H9 (cell line): ENCODE data around the gene HPCAL4. TPM values are rescaled to one million over a fixed set of nuclear protein-coding genes. Genes with fewer than 3 reads are reported as not detected.

Experiments used
- DNase-seq: peaks from one replicate; pipeline ENCODE4 v3.0.0-alpha.2; 2017
- H2AFZ ChIP-seq: one replicate; pipeline ENCODE4 v1.6.1; 2013; ENCODE audit warnings: mild to moderate bottlenecking, low read length, control low read depth, moderate library complexity
- H2AK5ac ChIP-seq: 2 replicates; pipeline ENCODE4 v1.6.1; 2013; ENCODE audit warnings: low read length, control low read depth, mixed read lengths; ENCODE audit not compliant: insufficient read length
- H2BK120ac ChIP-seq: one replicate; pipeline ENCODE4 v1.6.1; 2013; ENCODE audit warnings: low read depth, mild to moderate bottlenecking, low read length, control low read depth, inconsistent platforms; ENCODE audit not compliant: poor library complexity, severe bottlenecking
- H2BK12ac ChIP-seq: 2 replicates; pipeline ENCODE4 v1.6.1; 2013; ENCODE audit warnings: low read length, control low read depth, mixed read lengths, low read depth; ENCODE audit not compliant: insufficient read length
- H2BK15ac ChIP-seq: 2 replicates; pipeline ENCODE4 v1.6.1; 2013; ENCODE audit warnings: low read depth, low read length, control low read depth
- H2BK20ac ChIP-seq: one replicate; pipeline ENCODE4 v1.6.1; 2013; ENCODE audit warnings: low read depth, mild to moderate bottlenecking, low read length, control low read depth, inconsistent platforms; ENCODE audit not compliant: poor library complexity, severe bottlenecking
- H2BK5ac ChIP-seq: 2 replicates; pipeline ENCODE4 v1.6.1; 2013; ENCODE audit warnings: low read length, control low read depth, mixed read lengths; ENCODE audit not compliant: insufficient read length
- H3K14ac ChIP-seq: 2 replicates; pipeline ENCODE4 v1.6.1; 2013; ENCODE audit warnings: low read length, control low read depth; ENCODE audit not compliant: insufficient read depth
- H3K18ac ChIP-seq: 2 replicates; pipeline ENCODE4 v1.6.1; 2013; ENCODE audit warnings: low read depth, mild to moderate bottlenecking, mixed read lengths, low read length, control low read depth; ENCODE audit not compliant: insufficient read length
- H3K23ac ChIP-seq: 2 replicates; pipeline ENCODE4 v1.6.1; 2013; ENCODE audit warnings: low read length, control low read depth, mixed read lengths, low read depth; ENCODE audit not compliant: insufficient read length
- H3K23me2 ChIP-seq: 2 replicates; pipeline ENCODE4 v1.6.1; 2013; ENCODE audit warnings: low read depth, mild to moderate bottlenecking, mixed read lengths, low read length, control low read depth; ENCODE audit not compliant: insufficient read length, poor library complexity, severe bottlenecking
- H3K27ac ChIP-seq: 2 replicates; pipeline ENCODE4 v1.5.1; 2013; ENCODE audit warnings: low read length, control low read depth, mixed read lengths, low read depth; ENCODE audit not compliant: insufficient read length
- H3K27me3 ChIP-seq: 2 replicates; pipeline ENCODE4 v1.6.1; 2013; ENCODE audit warnings: low read length, control low read depth, inconsistent platforms; ENCODE audit not compliant: insufficient read depth
- H3K4ac ChIP-seq: 2 replicates; pipeline ENCODE4 v1.6.1; 2013; ENCODE audit warnings: low read depth, mild to moderate bottlenecking, control low read depth, inconsistent platforms, low read length, moderate library complexity
- H3K4me1 ChIP-seq: 2 replicates; pipeline ENCODE4 v1.6.1; 2013; ENCODE audit warnings: low read length, control low read depth, inconsistent platforms; ENCODE audit not compliant: insufficient read depth
- H3K4me2 ChIP-seq: 2 replicates; pipeline ENCODE4 v1.6.1; 2013; ENCODE audit warnings: low read length, control low read depth, mixed read lengths; ENCODE audit not compliant: insufficient read length, insufficient read depth
- H3K56ac ChIP-seq: 2 replicates; pipeline ENCODE4 v1.6.1; 2013; ENCODE audit warnings: low read depth, mild to moderate bottlenecking, mixed read lengths, low read length, control low read depth; ENCODE audit not compliant: insufficient read length
- H3K79me1 ChIP-seq: 2 replicates; pipeline ENCODE4 v1.6.1; 2013; ENCODE audit warnings: low read depth, mild to moderate bottlenecking, moderate library complexity, low read length, control low read depth, inconsistent platforms; ENCODE audit not compliant: insufficient read depth, poor library complexity, severe bottlenecking
- H3K79me2 ChIP-seq: 2 replicates; pipeline ENCODE4 v1.6.1; 2013; ENCODE audit warnings: low read length, control low read depth, inconsistent platforms; ENCODE audit not compliant: insufficient read depth
- H3K9ac ChIP-seq: 2 replicates; pipeline ENCODE4 v1.6.1; 2013; ENCODE audit warnings: low read length, control low read depth, mixed read lengths; ENCODE audit not compliant: insufficient read length; ENCODE audit errors: extremely low read depth
- H3K9me3 ChIP-seq: one replicate; pipeline ENCODE4 v1.6.1; 2013; ENCODE audit warnings: low read depth, low read length, inconsistent platforms; ENCODE audit not compliant: control insufficient read depth
- H3T11ph ChIP-seq: one replicate; pipeline ENCODE4 v1.6.1; 2013; ENCODE audit warnings: mild to moderate bottlenecking, low read length, control low read depth, inconsistent platforms
- H4K20me1 ChIP-seq: one replicate; pipeline ENCODE4 v1.6.1; 2013; ENCODE audit not compliant: control insufficient read depth, insufficient read length, insufficient read depth
- H4K5ac ChIP-seq: 2 replicates; pipeline ENCODE4 v1.6.1; 2013; ENCODE audit warnings: low read depth, mild to moderate bottlenecking, mixed read lengths, low read length, control low read depth; ENCODE audit not compliant: insufficient read length
- H4K8ac ChIP-seq: replicated peaks from 2 replicates; pipeline ENCODE4 v1.6.1; 2013; ENCODE audit warnings: low read length, control low read depth, mixed read lengths, low read depth; ENCODE audit not compliant: insufficient read length
- H4K91ac ChIP-seq: 2 replicates; pipeline ENCODE4 v1.6.1; 2013; ENCODE audit warnings: low read depth, mild to moderate bottlenecking, moderate library complexity, mixed read lengths, low read length, control low read depth; ENCODE audit not compliant: insufficient read length
- H3K27ac Mint-ChIP-seq, 3 experiments: 2 replicates in 2 of 3; 3 replicates in 1 of 3; pipeline ENCODE4 v1.8.0; 2020 to 2021; ENCODE audit warnings: mixed read lengths in 3 of 3, mild to moderate bottlenecking in 1 of 3, moderate library complexity in 1 of 3
- H3K27me3 Mint-ChIP-seq: 2 replicates; pipeline ENCODE4 v1.8.0; 2021; ENCODE audit warnings: low read depth, mild to moderate bottlenecking, moderate library complexity, mixed read lengths
- H3K36me3 Mint-ChIP-seq, 3 experiments: 2 replicates in 2 of 3; 3 replicates in 1 of 3; pipeline ENCODE4 v1.8.0; 2020 to 2021; ENCODE audit warnings: low read depth in 3 of 3, mixed read lengths in 3 of 3; ENCODE audit not compliant: insufficient read depth in 1 of 3
- H3K4me1 Mint-ChIP-seq, 2 experiments: 2 replicates each; pipeline ENCODE4 v1.8.0; 2020; ENCODE audit warnings: mixed read lengths in 2 of 2
- H3K4me3 Mint-ChIP-seq, 2 experiments: 2 replicates in 1 of 2; 3 replicates in 1 of 2; pipeline ENCODE4 v1.8.0; 2020 to 2021; ENCODE audit warnings: mild to moderate bottlenecking in 2 of 2, mixed read lengths in 2 of 2, moderate library complexity in 1 of 2
- H3K9me3 Mint-ChIP-seq, 2 experiments: 2 replicates in 1 of 2; 3 replicates in 1 of 2; pipeline ENCODE4 v1.8.0; 2020; ENCODE audit warnings: mild to moderate bottlenecking in 2 of 2, mixed read lengths in 2 of 2, moderate library complexity in 1 of 2
- CTCF ChIP-seq: fragments of 200-600 bp; sonication (generic); conservative IDR thresholded peaks from 3 replicates; pipeline ENCODE4 v1.8.0; 2021; ENCODE audit warnings: antibody characterized with exemption, mild to moderate bottlenecking
- total RNA-seq: library from RNA; stranded (reverse); gene quantifications from 2 replicates; pipeline ENCODE4 v1.2.1, GENCODE V29; 2021

Gene HPCAL4
- total RNA-seq, 1 experiment from 2014 or later = 0.15 TPM

GRCh38 chr1:39689635-39690034 lies 1.6 kb downstream of the HPCAL4 start:
- no peak overlapping the region for H4K8ac ChIP-seq
- H3T11ph ChIP-seq = no peak overlapping the region
- no peak overlapping the region for H2BK5ac ChIP-seq
- no peak overlapping the region for H4K5ac ChIP-seq
- DNase-seq = no peak
- H2AK5ac ChIP-seq = no peak overlapping the region
- no peaks in the 10 kb centered on the region for H3K36me3 Mint-ChIP-seq
- H3K27me3 ChIP-seq = peaks cover 87% of the 10 kb centered on the region
- H3K9ac ChIP-seq = no peak overlapping the region
- H2BK15ac ChIP-seq = no peak overlapping the region
- H3K27ac ChIP-seq = no peak overlapping the region
- H3K4me1 Mint-ChIP-seq = peaks cover 0 to 9% of the 10 kb centered on the region in 2 experiments; a peak in 3 of 4 replicates
- H2BK120ac ChIP-seq = no peak overlapping the region
- no peak overlapping the region for H2AFZ ChIP-seq
- H3K14ac ChIP-seq = no peak overlapping the region
- H4K91ac ChIP-seq = no peak overlapping the region
- peaks cover 12% of the 10 kb centered on the region for H3K23me2 ChIP-seq
- no peaks in the 10 kb centered on the region for H4K20me1 ChIP-seq
- no peaks in the 10 kb centered on the region for H3K4me1 ChIP-seq
- H3K18ac ChIP-seq = no peak overlapping the region
- no peak overlapping the region for H2BK12ac ChIP-seq
- H3K79me2 ChIP-seq = no peaks in the 10 kb centered on the region
- no peak for TF ChIP-seq CTCF
- no peak overlapping the region for H3K4me3 Mint-ChIP-seq
- H2BK20ac ChIP-seq = no peak overlapping the region
- H3K9me3 ChIP-seq = no peaks in the 10 kb centered on the region
- no peak overlapping the region for H3K4me2 ChIP-seq
- H3K79me1 ChIP-seq = no peaks in the 10 kb centered on the region
- no peak overlapping the region for H3K4ac ChIP-seq
- no peak overlapping the region for H3K56ac ChIP-seq
- peaks cover 0 to 2% of the 10 kb centered on the region in 2 experiments; a peak in 1 of 5 replicates for H3K9me3 Mint-ChIP-seq
- H3K27ac Mint-ChIP-seq = no peak overlapping the region
- peaks cover 100% of the 10 kb centered on the region for H3K27me3 Mint-ChIP-seq
- no peak overlapping the region for H3K23ac ChIP-seq
